UCSD-AML1 (cell line): Measurements from ENCODE around the gene MTFR2.

Experiments used
- DNase-seq: peaks from one replicate; lab custom pipeline; 2025; ENCODE audit not compliant: unreplicated experiment; lab: John Stamatoyannopoulos, UW

The MTFR2 gene

GRCh38 chr6:136189104-136189503, 61.0 kb downstream of the MTFR2 start:
- DNase-seq = no peak

DNA sequence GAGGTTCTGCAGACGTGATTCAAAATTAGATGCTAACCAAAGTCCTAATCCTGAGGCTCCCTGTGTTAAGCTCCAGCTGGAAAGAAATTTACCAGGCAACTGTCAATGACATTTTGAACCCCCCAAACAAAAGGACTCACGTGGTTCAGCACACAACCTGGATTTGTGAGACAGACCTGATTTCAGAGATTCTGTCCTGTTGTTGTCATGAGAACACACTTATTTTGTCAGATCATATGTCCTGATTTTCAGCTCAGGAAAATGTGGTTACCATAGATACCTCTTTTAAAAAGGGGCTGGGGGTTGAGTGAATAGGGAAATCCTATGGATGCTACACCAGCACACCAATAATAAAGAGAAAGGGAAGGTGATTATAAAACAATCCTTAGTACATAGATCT, 61.6 kb downstream of the MTFR2 start:
- DNase-seq = no peak

- no peak for DNase-seq
Observed at GRCh38 chr6:136186363-136186762, 63.7 kb downstream of the MTFR2 start.

GRCh38 chr6:136184738-136185137, 65.4 kb downstream of the MTFR2 start:
- no peak for DNase-seq

DNA sequence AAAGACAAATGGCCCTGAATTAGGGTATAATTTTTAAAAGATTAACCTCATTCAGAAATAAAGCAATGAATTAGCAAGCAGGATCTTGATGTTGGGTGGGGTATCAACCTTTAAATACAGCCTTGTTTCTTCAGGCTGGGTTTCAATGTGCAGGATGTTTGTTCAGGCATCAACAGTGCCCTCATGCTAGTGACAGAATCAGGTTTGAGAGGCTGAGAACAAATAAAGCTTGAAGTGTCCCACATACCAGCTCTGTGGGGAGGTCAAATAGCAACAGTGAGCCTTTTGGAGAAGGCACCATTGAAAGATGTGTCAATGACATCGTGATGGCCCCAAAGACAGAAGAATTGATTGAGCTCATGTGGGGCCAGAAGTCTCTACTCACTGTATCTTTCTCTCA, 68.2 kb downstream of the MTFR2 start:
- DNase-seq = no peak

- no peak for DNase-seq
Observed at GRCh38 chr6:136181512-136181833, 68.6 kb downstream of the MTFR2 start.
